GM19351 (cell line): ENCODE data around the gene TNS3.

Experiments used
- ATAC-seq: cut with Tn5 transposase; IDR thresholded peaks from one replicate; pipeline ENCODE4 v1.9.1; 2021; ENCODE audit warnings: mild to moderate bottlenecking, moderate library complexity; ENCODE audit not compliant: unreplicated experiment

The TNS3 gene

DNA sequence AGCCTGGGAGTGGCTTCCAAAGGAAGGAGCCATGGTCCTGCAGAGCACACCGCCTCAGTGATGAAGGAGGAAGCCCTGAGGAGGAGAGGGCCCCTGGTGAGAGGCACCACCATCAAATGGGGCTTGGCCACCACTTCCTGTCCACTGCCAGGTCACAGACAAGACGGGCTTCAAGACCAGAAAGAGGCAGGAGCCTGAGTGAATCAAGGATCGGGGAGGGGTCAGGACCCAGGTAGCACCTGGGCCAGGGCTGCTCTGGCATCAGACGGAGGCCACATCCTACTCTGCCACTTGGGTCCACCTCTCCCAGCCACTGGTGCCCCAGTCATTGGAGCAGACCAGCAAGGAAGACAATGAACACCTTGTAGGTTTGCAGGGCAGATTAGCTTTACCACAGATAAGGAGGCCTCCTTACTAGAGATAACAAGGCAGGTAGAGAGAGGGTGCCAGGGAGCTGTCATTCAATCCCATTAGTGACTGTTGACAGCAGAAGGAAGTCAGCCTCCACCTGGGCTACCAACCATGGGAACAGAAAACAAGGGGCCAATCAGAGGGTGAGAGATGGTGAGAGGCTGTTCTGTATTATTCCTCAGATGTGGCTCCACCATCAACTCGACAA, 143.4 kb downstream of the TNS3 start:
- no peak for ATAC-seq

DNA sequence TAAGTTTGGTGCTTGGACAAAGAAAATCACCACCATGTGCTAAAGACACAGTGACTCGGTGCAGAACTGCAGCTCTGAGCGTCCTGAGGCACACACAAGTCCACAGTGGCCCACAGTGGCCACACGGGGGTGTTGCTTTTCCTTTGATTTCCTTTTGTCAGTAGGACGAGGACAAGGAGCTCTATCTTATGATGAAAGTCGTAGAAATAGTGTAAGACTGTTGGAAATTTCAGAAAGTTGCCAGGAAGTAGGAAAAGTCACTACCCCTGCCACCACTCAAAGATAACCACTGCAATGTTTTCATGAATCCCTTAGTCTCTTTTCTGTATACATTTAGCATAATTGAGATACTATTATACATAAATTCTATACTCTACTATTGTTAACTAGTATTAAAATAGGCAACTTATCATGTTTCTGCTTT, 146.0 kb downstream of the TNS3 start:
- no peak for ATAC-seq

DNA sequence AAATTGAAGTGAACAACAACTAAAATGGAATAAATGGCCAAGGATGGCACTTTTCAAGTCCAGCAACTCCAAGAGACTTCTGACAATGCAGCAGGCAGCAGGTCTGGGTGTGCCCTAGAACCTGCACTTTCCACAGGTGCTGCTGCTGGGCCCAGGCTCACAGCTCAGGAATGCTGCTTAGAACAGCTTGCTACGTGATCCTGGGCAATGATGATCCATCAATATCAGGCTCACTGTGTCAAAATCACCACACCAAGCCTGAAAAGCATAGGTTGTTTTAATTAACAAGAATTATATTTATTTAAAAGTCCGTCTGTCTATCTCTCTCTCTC, 148.4 kb downstream of the TNS3 start:
- ATAC-seq = no peak

DNA sequence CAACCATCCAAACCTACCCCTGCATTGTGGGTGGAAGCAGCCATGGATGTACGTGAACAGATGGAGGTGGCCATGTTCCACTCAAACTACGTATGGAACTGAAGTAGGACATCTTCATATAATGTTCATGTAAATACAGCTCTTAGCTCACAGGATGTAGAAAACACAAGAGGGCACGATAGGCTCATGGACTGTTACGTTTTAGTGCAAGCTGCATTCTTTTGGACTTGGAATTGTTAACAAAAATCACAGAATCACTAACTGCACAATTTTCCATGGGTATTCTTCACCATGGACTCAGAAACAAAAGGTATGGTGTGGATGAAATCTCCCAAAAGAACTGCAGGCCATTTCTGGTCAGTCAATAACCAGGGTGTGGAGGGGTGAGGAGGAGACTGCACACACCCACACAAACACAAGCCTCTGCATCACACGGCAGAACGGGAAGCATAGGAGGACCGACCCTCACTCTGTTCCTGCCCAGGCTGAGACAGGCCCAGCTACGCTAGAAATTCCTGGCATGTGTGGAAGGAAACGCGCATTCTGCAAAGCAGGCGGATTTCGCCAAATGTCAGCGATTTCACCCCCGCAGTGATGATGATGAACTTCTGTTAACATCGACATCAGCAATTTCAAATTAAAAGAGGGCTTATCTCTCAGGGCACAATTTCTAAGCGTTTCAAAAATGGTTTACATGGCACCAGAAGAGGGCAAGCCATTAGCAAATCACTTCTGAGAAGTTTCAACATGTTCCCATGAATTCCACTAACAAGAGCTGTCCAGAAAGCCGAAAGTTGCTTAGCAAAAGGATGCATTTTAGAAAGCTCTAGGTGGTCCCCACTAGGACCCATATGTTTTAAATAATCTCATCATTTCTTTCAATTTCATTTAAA, 149.0 kb downstream of the TNS3 start:
- ATAC-seq = no peak

DNA sequence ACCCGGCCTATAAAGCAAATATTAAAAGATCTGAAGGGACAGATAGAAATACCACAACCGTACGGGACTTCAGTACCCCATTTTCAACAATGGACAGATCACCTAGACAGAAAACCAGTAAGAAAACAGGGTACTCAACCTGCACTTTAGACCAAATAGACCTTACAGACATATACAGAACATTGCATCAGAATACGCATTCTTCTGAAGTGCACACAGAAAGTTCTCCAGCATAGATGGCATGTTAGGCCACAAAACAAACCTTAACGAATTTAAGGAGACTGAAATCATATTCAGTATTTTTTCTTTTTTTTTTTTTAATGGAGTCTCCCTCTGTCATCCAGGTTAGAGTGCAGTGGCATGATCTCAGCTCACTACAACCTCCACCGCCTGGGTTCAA, 151.5 kb downstream of the TNS3 start:
- ATAC-seq = no peak

DNA sequence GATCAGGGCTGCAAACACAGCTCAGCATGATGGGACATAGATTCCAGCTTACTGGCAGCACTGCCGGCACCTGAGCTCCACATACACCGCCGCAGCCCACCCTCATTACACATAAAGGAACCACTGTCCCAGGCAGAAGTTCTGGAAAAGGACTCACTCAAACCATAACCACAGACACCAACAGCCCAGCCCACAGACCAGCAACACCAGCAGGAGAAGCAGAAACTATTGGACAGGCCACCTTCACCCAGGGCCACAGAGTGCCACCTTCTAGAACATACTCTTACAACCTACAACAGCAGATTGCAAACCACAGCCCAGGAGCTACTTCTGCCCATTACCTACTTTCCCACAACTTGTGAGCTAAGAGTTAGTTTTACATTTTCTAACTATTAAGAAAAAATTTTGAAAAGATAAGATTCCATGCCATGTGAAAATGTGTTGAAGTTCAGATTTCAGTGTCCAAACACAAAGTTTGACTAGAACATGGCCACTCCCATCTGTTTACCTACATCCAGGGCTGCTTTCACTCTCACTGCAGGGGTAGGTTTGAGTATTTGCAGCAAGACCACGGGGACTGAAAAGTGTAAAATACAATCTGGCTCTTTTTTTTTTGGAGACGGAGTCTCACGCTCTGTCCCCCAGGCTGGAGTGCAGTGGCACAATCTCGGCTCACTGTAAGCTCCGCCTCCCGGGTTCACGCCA, 153.0 kb downstream of the TNS3 start:
- no peak for ATAC-seq

DNA sequence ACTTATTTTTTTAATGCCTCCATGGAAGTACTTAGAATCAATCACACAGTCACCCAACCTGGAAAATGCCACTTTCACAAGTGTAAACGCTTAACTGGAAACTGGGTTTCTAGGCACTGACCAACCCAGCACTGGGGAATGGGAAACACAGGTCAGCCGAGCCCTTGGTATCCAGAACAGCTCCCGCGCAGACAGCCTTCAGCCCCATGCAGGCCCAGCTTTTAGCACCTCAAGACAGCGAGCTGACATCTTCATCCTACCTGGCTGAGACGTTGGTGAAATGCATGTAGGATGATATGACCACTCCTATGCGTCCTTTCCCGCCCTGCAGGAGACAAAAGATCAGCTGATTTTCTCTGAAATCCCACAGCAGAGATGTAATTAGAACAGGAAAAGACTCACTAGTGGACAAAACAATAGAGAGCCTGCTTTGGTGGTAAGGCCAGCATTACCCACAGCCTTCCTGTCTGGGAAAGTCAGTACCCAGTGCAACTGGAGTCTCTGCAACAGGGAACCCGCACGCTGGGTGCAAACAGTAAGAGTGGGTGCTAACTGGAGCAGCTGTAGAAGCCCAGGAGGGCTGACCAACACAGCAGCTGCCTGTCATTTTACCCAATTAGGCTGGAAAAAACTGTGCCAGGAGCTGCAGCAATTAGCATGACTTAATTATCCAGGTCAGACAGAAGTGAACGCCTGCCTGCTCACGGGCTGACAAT, 153.7 kb downstream of the TNS3 start:
- ATAC-seq = no peak

DNA sequence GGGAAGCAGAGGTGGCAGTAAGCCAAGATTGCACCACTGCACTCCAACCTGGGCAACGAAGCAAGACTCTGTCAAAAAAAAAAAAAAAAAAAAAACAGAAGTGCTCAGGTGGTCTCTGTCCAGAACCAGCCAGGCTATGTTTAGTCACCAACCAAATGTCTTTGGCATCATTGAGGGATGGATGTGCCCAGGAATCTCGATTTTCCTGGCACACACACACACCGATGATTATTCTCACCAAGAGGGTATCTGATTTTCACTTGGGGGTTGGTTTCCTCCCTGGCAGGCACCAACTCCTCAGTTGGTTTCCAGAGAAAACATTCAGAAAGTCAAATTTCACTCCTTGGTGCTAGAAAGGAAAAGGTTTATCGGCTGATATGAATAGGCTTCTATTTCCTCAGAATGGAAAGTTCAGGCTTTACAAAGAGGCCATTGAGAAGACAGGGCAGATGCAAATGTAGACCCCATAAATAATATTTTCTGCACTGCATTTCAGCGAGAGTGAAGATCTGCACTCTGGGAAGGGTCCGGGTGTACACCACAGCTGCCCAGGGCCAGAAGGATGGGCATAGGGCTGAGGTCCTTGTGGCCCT, 154.8 kb downstream of the TNS3 start:
- ATAC-seq = no peak

DNA sequence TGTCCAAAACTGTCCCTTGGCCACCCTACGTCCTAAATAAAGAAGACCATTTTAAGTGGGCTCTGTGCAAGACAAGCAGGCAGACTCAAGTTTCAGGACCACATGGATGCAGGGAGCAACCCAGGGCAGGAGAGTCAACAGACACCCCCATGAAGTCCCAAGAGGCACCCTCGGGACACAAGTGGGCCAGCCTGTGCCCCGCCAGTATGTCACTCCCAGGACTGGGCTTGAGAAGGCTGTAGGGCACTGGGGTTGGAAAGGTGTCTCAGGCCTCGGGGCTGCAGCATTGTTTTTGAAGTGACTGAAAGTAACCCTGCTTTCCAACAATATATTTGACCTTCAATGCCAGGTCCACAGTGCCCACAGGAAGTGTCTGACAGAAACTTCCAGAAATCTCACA, 157.4 kb downstream of the TNS3 start:
- ATAC-seq = no peak

DNA sequence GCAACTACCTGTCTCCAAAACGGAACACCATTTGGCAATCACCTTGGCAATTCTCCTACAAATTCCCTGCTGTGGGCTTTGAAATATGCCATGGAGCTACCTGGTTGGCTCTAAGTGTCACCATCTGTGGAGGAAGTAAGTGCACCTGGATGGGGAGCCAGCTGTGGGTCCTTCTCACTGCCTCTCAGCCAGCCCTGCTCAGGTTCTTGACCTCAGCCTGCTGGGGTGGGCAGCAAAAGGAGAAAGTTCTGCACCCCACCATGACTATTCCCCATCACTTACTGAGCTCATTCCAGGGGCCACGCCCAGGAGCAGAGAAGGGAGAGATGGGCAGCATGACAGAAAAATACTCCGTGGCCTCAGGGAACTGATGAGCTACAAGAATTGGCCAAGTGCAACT, 158.7 kb downstream of the TNS3 start:
- ATAC-seq = no peak

DNA sequence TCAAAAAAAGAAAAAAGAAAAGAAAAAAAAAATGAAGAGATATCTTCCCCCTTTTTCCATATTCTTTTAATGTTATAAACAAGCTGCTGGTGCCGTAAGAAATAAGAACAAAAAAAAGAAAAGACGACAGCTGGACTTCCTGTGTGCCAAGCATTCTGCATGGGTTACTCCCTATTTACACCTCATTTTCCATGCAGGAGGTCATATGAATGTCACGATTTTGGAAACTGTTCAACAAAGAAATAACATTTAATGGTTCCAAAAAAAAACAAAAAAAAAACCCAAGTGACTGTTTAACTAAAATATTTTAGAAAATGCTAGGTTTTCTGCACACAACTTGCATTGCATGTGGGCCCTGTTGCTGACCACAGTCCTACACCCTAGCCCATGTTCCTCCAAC, 159.3 kb downstream of the TNS3 start:
- ATAC-seq = no peak

DNA sequence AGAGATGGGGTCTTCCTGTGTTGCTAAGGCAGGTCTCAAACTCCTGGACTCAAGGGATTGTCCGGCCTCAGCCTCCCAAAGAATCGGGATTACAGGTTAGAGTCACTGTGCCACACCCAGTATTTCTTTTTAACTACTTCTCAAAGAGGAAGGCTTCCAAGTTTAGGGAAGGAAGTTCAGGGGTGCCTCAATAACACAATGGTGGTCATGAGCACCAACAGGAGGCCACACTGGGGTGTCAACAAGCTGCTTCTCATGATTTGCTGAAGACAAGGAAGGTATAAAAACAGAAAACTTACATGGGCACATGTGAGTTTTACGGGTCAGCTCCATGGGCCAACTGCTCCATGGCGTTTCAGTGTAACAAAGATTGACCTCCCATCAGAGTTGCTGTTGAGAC, 160.5 kb downstream of the TNS3 start:
- no peak for ATAC-seq

DNA sequence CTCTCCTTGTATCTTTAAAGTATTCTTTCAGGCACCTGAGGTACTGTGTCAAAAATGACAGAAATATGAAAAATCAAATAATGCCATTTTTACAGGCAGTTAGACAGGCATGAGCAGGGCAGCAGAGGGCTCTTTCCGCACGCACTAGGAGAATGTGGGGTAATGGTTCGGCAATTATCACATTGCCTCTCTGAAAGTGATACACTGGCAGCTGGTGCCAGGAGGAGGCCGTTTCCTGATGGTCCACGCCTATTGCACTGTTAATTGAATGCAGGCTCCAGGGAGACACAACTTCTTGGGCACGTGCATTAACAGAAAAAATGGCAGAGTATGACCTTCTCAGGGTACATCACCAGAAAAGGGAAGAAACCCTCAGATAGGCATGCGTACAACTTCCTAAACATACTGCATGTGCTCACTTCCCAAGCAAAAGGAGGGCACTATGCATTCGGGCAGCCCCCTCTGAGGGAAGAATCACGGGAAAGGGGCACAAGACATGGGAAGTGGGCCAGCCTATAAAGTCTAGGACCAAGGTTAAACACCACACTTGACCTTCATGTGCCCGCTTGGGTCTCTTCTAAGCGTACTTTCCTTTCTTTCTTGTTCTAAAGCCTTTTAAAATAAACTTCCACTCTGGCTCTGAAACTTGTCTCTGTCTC, 161.7 kb downstream of the TNS3 start:
- no peak for ATAC-seq

DNA sequence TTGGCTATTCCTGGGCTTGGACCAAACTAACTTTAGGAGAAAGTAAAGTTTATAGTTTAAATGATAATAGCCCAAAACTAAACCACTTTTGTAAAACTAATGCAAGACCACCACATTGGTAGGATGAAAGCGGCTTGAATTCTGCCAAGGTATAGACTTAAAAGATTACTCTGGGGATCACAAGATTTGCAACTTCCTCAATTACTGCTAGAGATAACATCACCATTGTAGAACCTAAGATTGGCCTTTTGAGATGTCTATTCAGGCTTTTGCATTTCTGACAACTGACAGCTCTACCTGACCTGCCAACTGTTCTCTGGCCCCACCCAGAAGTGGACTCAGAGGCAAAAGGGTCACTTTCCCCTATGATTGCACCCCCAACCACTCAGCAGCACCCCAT, 162.4 kb downstream of the TNS3 start:
- ATAC-seq = no peak

DNA sequence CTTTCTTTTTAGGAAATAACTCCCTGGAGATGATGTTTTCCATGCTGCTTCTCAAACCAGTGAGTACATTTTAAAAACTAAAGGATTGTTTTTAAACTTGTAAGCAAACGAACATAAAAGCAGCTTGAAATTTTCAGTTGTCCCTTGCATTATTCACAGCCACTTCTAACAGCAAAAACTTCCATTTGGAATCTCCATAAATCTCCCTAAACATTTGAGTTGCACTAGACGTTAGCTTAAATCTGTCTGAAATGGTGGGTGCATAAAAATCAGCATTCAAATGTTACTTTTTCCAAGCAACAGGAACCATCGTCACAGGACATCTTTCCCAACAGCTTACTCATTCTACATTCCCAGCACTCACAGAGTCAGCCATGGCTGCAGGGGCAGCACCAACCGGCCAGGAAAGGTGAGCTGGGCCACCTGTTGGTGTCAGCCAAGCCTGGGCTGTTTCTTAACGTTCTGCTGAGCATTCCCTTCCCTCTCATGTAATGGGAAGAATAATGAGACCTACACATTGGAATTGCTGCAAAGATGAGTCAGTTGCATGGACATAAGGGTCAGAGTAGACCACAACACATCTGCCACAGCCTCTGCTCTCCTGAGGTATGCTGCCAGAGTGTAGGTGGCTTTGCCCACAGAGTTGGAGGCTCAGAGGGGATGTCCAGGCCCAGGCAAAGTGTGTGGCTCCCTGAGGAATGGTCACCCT, 163.2 kb downstream of the TNS3 start:
- ATAC-seq = no peak

DNA sequence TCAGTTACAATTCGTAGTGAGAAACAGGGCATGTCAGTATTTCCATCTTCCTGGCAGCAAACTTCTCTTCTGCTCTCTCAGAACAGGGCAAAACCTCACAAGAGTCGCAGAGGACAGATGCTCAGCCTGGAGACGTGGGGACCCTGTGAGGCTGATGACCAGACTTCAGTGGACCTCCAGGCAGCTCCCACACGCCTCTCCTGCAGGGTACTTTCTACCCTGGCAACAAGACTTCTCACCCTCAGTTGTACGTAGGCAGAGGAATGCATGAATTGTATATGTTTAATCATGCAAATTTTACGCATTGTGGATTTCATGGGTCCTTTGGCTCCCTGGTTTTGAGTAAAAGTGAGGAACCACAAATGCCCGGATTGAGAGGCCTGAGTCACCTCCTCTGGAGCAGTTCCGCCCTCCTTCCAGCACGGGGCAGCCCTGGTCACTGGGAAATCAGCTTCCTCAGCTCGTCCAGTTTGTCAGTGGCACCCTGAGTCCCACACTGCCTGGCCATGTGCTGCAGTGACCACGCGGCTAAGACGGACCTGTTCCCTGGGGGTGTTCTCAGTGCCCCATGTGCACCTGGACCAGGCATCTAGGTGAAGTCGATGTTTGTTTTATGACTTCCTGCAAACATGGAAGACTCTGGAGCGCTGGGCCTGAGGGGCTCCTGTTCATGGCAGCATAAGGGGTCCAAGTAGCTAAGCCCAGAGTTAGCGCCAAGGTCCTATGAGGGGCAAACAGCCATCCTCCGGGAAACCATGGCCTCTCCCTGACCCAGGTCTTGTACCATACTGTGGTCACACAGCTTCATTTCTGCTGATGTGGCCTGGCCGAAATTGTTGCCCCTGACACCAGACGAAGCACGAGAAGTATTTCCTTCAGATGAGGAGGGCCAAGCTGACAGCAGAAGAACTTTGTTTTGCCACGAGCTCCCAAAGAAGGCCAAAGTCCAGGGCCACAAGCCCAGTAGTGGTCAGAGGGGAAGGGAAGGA, 165.1 kb downstream of the TNS3 start:
- ATAC-seq = no peak

DNA sequence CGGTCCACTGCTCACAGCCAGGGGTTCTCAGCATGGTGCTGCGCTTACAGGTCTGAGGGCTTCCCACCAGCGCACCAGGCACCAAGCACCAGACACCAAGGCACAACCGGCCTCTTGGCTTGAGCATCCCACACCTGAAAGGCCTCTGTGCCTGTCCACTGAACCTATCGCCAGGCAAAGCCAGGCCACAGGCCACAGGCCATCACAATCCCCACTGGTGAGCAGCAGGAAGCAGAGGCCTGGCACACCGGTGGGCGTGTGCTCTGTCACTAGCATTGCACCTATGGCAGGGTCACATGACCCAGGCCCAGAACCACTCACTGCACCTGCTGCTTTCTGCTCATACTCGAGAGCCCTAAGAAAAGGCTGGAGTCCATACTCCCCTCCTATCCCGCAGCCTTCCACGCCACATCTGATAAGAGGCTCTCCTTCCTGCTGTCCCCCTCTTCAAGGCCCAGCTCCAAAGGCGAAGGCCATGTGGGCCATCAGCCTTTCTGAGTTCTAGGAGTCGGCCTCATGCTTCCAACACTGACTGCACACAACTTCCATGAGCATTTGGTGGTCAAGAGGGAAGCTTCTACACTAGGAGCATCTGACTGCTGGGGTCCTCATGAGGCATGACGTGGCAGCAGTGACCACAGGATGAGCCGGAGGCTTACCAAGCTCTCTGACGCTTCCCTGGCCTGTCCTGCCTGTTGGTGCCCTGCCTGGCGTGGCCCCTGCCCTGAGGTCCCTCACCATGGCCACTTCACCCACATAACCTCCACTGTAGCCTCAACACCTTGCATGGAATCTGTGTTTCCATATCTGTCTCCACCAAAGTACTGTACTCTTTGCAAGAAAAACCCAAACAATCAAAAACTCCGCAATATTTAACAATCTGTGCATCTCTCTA, 166.3 kb downstream of the TNS3 start:
- ATAC-seq = no peak
